ENCODE measurements around the gene ZBTB4. TPM values are rescaled to one million over a fixed set of nuclear protein-coding genes. Genes with fewer than 3 reads are reported as not detected.
"Not testable (repeated sequence)": the region's sequence is repeated elsewhere in the genome, so short reads cannot be mapped to it uniquely, and the experiment has no call there.

The ZBTB4 gene
- total RNA-seq, 2 donors from 2014 or later: 21.8 to 26.5 TPM

DNA sequence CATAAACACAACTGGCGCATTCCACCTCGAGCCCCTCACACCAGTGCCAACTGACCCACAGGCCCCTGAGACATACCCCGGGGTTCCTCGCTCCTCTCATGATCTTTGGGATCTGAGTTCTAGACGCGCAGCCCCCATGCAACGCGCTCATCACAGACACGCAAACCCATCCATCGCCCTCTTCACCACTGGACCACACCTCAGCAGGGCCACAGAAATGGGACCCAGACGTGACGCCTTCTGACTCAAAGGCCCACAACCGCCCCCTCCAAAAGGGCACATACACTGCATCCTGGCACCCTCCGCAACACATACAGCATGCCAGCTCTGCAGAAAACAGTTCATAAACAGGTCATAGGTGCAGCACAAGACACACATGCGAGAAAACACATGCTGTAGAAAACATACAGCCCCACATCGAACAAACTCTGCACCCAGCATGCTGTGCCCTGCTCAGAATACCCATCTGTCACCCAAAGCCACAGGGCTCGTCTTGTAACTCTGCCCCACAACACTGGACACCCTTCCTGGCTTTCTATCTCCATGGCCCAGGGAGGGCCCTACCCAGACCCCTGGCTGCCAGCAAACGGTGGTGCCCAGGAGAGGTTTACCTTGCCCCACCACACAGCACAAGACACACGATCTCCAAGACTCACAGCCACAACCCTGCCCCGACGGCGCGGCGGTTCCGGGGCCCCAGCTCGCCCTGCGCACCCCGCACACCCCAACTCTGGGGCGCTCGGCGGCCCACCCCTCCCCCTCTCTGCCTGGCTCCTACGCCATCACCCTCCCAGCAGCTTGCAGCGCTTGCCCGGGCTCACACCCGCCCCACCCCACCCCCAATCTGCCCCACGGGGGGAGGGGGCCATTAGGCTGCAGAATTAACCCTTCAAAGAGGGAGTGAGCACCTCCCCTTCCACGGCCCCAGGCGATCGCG, 887 bp downstream of the ZBTB4 start:
- peak overlapping the region; percentile 84 to 87 for H3K27ac Mint-ChIP-seq

DNA sequence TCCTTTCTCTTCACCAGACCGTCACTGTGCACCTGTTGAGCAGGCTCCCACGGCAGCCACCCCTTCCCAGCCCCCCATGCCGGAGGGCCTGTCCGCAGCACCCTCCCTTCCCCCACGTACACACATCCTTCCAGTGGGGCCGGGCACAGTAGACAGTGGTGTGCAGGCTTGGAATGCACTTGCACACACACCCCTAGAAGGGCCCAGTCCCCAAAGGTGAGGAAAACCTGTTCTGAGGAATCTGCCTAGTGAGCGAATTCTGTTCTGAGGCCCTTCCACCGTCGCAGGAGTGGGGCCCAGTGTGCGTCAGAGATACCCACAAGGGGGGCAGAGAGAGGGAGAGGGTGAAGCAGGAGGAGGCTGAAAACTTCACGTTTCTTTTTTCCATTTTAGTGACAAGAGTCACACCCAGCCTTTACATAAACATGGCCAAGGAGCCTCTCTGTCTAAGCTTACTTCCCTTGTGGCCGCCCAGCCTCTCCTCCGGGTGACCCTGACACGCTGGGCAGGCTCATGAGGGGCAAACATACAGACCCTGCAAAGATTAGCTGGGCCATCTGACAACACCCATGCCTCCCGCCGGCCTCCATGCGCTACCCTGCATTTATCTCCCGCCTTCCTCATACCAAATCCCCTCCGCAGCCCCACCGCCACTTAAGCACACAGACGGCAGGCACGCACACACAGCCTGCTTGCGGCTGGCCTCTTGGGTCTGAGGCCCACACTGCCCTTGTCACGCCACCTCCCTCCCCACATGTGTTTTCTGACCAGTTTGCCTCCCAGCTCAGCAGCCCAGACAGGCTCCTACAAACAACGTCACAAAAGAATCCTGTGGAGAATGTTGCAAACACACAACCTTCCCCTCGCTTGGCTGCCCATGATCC, 1.8 kb downstream of the ZBTB4 start:
- Mint-ChIP-seq H3K27ac (peak overlapping the region; percentile 84 to 87), H3K36me3 (peaks cover 10 to 13% of the 10 kb centered on the region in 2 donors), H3K9me3 (no peaks in the 10 kb centered on the region)
- ATAC-seq: peak in 1 of 2 donors; percentile 2
- DNase-seq (ENCODE audit: low spot score in 2 of 2): no peak

More for the DNA sequence above, 887 bp downstream of the ZBTB4 start:
- ATAC-seq (peak; percentile 35 to 68), DNase-seq (ENCODE audit: low spot score in 2 of 2) (peak in 1 of 2 donors; percentile 54)
- H3K9me3 Mint-ChIP-seq: no peaks in the 10 kb centered on the region
- peaks cover 10 to 13% of the 10 kb centered on the region in 2 donors for H3K36me3 Mint-ChIP-seq

DNA sequence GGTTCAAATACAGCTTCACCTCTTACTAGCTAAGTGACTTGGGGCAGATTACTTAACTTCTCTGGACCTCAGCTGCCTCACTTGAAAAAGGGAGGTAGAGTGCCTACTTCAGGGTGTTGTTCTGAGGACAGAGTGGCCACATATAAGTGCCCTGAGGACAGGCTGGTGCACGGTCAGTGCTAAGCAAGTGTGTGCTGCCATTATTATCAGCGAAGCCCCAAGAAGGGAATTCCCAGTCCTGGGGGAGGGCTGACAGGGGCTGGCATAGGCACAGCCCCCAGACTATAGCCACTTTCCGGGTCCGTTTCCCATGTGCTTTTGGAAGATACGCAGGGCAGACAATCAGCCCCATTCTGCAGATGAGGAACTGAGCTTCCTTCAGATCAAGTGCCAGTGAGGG, 2.5 kb downstream of the ZBTB4 start:
- Mint-ChIP-seq H3K27ac (peak overlapping the region in 1 of 2 donors; percentile 87), H3K36me3 (peaks cover 10 to 13% of the 10 kb centered on the region in 2 donors), H3K9me3 (no peaks in the 10 kb centered on the region)
- no peak for DNase-seq (ENCODE audit: low spot score in 2 of 2)
- ATAC-seq: no peak

GRCh38 chr17:7476494-7476893, 2.9 kb downstream of the ZBTB4 start:
- no peak for ATAC-seq
- Mint-ChIP-seq H3K36me3 (peaks cover 10 to 13% of the 10 kb centered on the region in 2 donors), H3K9me3 (no peaks in the 10 kb centered on the region), H3K27ac (peak overlapping the region; percentile 6 to 70)
- DNase-seq (ENCODE audit: low spot score in 2 of 2): no peak

DNA sequence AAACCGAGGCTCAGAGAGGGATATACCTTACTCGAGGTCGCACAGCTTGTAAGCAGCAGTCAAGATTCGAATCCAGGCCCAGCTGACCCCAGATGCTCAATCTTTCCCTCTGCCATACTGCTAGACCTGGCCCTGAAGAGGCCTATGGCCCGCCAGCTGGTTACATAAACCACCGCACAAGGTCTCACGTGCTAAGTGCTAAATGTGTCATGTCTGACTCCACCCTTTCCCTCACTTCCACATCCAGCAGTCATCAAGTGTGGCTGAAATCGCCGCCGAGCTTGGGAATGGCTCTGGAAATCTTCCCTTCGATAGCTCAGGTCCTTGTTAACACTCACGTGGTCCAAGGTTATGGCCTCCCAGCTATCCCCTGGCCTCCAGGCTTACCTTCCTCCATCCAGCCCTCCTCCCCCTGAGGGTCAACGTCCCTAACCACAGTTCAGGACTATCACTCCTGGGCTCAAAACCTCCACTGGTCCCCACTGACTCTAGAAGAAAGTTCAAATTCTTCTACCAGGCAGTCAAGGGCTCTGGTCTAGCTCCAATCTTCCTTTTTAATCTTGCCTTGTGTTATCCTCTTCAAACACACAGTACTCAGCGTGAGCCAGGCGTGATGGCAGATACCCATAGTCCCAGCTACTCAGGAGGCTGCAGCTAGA, 3.5 kb downstream of the ZBTB4 start:
- DNase-seq (ENCODE audit: low spot score in 2 of 2) (no peak), ATAC-seq (no peak)
- H3K9me3 Mint-ChIP-seq: no peaks in the 10 kb centered on the region
- H3K27ac Mint-ChIP-seq: peak overlapping the region; percentile 6 to 70
- peaks cover 10 to 13% of the 10 kb centered on the region in 2 donors for H3K36me3 Mint-ChIP-seq

DNA sequence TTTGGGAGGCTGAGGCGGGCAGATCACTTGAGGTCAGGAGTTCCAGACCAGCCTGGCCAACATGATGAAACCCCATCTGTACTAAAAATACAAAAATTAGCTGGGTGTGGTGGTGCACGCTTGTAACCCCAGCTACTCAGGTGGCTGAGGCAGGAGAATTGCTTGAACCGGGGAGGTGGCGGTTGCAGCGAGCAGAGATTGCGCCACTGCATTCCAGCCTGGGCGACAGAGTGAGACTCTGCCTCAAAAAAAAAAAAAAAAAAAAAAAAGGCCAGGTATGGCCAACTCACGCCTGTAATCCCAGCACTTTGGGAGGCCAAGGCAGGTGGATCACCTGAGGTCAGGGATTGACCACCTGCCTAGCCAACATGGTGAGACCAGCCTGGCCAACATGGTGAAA, 4.7 kb downstream of the ZBTB4 start:
- not testable (repeated sequence) for H3K9me3 Mint-ChIP-seq; ATAC-seq; H3K27ac Mint-ChIP-seq; DNase-seq (ENCODE audit: low spot score in 2 of 2)
- peaks cover 10 to 13% of the 10 kb centered on the region in 2 donors for H3K36me3 Mint-ChIP-seq

DNA sequence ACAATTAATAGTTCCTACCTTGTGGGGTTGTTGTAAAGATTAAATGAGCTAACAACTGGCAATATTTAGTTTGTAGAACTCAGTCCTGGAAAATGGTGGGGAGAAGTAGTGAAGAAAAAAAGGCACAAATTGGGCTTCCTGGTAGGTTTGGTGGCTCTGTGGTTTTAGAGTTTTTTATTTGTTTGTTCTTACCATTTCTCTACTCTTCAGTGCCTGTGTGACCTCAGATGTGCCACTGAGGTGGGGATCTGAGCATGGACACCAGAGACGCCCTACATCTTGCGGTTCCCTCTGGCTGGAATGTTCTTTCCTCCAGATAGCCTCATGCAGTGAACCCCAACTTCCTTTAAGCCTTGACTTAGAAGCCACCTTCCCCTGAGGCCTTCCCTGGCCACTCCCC, 7.7 kb downstream of the ZBTB4 start:
- Mint-ChIP-seq H3K36me3 (peaks cover 0 to 5% of the 10 kb centered on the region in 2 donors), H3K9me3 (no peaks in the 10 kb centered on the region), H3K27ac (peak overlapping the region in 1 of 2 donors; percentile 56)
- DNase-seq (ENCODE audit: low spot score in 2 of 2): no peak
- ATAC-seq: no peak

- not testable (repeated sequence) for DNase-seq (ENCODE audit: low spot score in 2 of 2); H3K36me3 Mint-ChIP-seq; H3K27ac Mint-ChIP-seq; ATAC-seq; H3K9me3 Mint-ChIP-seq
Observed at GRCh38 chr17:7470457-7470973, 8.9 kb downstream of the ZBTB4 start.

- not testable (repeated sequence) for ATAC-seq; H3K9me3 Mint-ChIP-seq; DNase-seq (ENCODE audit: low spot score in 2 of 2); H3K36me3 Mint-ChIP-seq; H3K27ac Mint-ChIP-seq
Observed at GRCh38 chr17:7469843-7470242, 9.6 kb downstream of the ZBTB4 start.

GRCh38 chr17:7468804-7469389, 10.5 kb downstream of the ZBTB4 start:
- Mint-ChIP-seq H3K27ac (peak overlapping the region in 1 of 2 donors; percentile 14), H3K36me3 (no peaks in the 10 kb centered on the region), H3K9me3 (no peaks in the 10 kb centered on the region)
- no peak for ATAC-seq
- DNase-seq (ENCODE audit: low spot score in 2 of 2): no peak

- no peaks in the 10 kb centered on the region for H3K9me3 Mint-ChIP-seq
- DNase-seq (ENCODE audit: low spot score in 2 of 2) (no peak), ATAC-seq (no peak)
- H3K27ac Mint-ChIP-seq: no peak overlapping the region
- no peaks in the 10 kb centered on the region for H3K36me3 Mint-ChIP-seq
Observed at GRCh38 chr17:7468290-7468689, 11.1 kb downstream of the ZBTB4 start.

GRCh38 chr17:7467498-7467897, 11.9 kb downstream of the ZBTB4 start:
- DNase-seq (ENCODE audit: low spot score in 2 of 2) (no peak), ATAC-seq (no peak)
- Mint-ChIP-seq H3K9me3 (no peaks in the 10 kb centered on the region), H3K27ac (peak overlapping the region; percentile 74 to 83), H3K36me3 (no peaks in the 10 kb centered on the region)

- Mint-ChIP-seq H3K9me3 (no peaks in the 10 kb centered on the region), H3K36me3 (no peaks in the 10 kb centered on the region), H3K27ac (peak overlapping the region; percentile 83 to 93)
- ATAC-seq (peak in 1 of 2 donors; percentile 75), DNase-seq (ENCODE audit: low spot score in 2 of 2) (no peak)
Observed at GRCh38 chr17:7466639-7467341, 12.6 kb downstream of the ZBTB4 start.

DNA sequence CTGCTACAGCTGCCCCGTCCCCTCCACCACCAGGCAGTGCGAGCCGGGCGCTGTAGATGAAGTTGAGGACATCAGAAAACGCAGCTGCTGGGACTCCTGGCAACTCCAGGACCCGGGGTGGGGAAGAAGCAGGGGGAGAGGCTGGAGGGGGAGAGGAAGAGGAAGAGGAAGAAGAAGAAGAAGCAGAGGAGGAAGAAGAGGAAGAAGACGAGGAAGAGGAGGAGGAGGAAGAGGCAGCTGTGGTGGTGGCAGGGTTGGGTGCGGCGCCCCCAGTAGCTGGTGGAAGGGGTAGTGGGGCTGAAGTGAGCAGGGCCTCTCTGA, 13.2 kb downstream of the ZBTB4 start:
- Mint-ChIP-seq H3K36me3 (no peaks in the 10 kb centered on the region), H3K27ac (peak overlapping the region; percentile 36 to 83), H3K9me3 (no peaks in the 10 kb centered on the region)
- no peak for ATAC-seq
- DNase-seq (ENCODE audit: low spot score in 2 of 2): no peak

GRCh38 chr17:7465597-7466275, 13.7 kb downstream of the ZBTB4 start:
- Mint-ChIP-seq H3K27ac (peak overlapping the region in 1 of 2 donors; percentile 36), H3K36me3 (no peaks in the 10 kb centered on the region), H3K9me3 (no peaks in the 10 kb centered on the region)
- no peak for ATAC-seq
- no peak for DNase-seq (ENCODE audit: low spot score in 2 of 2)

Measured in activated naive CD4-positive, alpha-beta T cell treated with anti-CD3 and anti-CD28 coated beads, Interleukin-2, amount 50 U/mL, for 72 hours (primary cell).